Heart right ventricle (tissue), 16 donors: ENCODE data around the gene ST6GALNAC3. TPM values are rescaled to one million over a fixed set of nuclear protein-coding genes. Genes with fewer than 3 reads are reported as not detected.

ENCODE experiments used
- ATAC-seq, 8 donors: fragments of 200-7000 bp; cut with Tn5 transposase; one replicate each; pipeline ENCODE4 v1.9.1; 2020; ENCODE audit warnings: mild to moderate bottlenecking in 8 of 8, moderate library complexity in 8 of 8, moderate number of reproducible peaks in 1 of 8
- DNase-seq, 2 donors: peaks; one replicate each; pipeline ENCODE4 v3.0.0-alpha.2; 2020
- H3K27ac ChIP-seq, 10 donors: fragments of 200-600 bp; sonication (generic) in 2 of 10; one replicate each; pipeline versions ENCODE4 v1.5.0 to v1.8.0; 2020 to 2022; ENCODE audit warnings: mild to moderate bottlenecking in 3 of 10
- H3K27me3 ChIP-seq, 7 donors: fragments of 200-600 bp; one replicate each; pipeline ENCODE4 v1.8.0; 2021 to 2022; ENCODE audit warnings: mild to moderate bottlenecking in 2 of 7
- H3K36me3 ChIP-seq, 9 donors: fragments of 200-600 bp; sonication (generic) in 1 of 9; one replicate each; pipeline versions ENCODE4 v1.5.0 to v1.8.0; 2020 to 2022; ENCODE audit warnings: mild to moderate bottlenecking in 2 of 9
- H3K4me1 ChIP-seq, 9 donors: fragments of 200-600 bp; sonication (generic) in 1 of 9; one replicate each; pipeline versions ENCODE4 v1.5.0 to v1.8.0; 2020 to 2022; ENCODE audit warnings: mild to moderate bottlenecking in 4 of 9
- H3K4me3 ChIP-seq, 10 donors: fragments of 200-600 bp; sonication (generic) in 2 of 10; one replicate each; pipeline versions ENCODE4 v1.5.0 to v1.8.0; 2020 to 2022; ENCODE audit warnings: mild to moderate bottlenecking in 7 of 10, moderate library complexity in 2 of 10
- H3K9me3 ChIP-seq, 11 donors: fragments of 200-600 bp in 10 of 11; sonication (generic) in 2 of 11; one replicate each; pipeline versions ENCODE4 v1.5.0 to v1.8.0; 2013 to 2022; ENCODE audit warnings: mild to moderate bottlenecking in 2 of 11, control low read depth in 1 of 11, moderate library complexity in 1 of 11
- WGBS, 2 donors: extraction: QIAGEN DNeasy Blood & Tissue Kit; methylation state at CpG; one replicate each; pipeline ENCODE4 v1.1.7; 2013; ENCODE audit warnings: inconsistent platforms in 1 of 2; 5-methylcytosine and 5-hydroxymethylcytosine counted together
- intact Hi-C, 10 donors: fragments of 100-400 bp; cut with DNase I; formaldehyde crosslinking; loops; one replicate each; pipeline versions ENCODE4 v1.11.1 to v1.14.2; 2022
- polyA plus RNA-seq, 2 donors: library from polyadenylated mRNA; stranded (reverse); fragments of 200-250 nt; gene quantifications; one replicate each; pipeline ENCODE4 v1.2.3, GENCODE V29; 2013
- total RNA-seq, 10 donors: library from RNA; stranded (reverse); fragmentation: NEBNext Ultra II Directional in 3 of 10; extraction: Animal tissue kit (Norgen Biotek cat#: 25700) in 3 of 10; gene quantifications; one replicate each; pipeline versions ENCODE4 v1.2.1 to v1.2.4, GENCODE V29; 2021 to 2023
- TF ChIP-seq, protein P1 (sequence below), 9 donors: fragments of 200-600 bp; sonication (generic) in 2 of 9; IDR thresholded peaks; one replicate each; pipeline versions ENCODE4 v1.5.0 to v1.8.0; 2021 to 2022; ENCODE audit warnings: antibody characterized with exemption in 9 of 9, mild to moderate bottlenecking in 5 of 9, moderate library complexity in 1 of 9
- donor health status: Arrhythmogenic right ventricular cardiomyopathy.
- donor health status: ischemic (EF 13 %, LVEDD 7.1; RV severe dilation, severe dysfunction).
- donor health status: healthy with polysubstance abuse.
- donor health status: DM: no; HTN: yes; CAD: no.
- donor health status: DM: no; HTN: no; CAD: no.
- donor health status: ischemic (EF 25% LVEDD 6.9; RV normal size, moderate dysfunction).
- donor health status: ischemic (EF 25% LVEDD 5.7; RV mildly dilated, moderate dysfunction).
- donor health status: healthy.
- donor health status: DM: yes; HTN: yes; CAD: no.
- donor health status: Ischemic cardiomyopathy.
- donor health status: ischemic (EF 35%, LVEDD 5.7; RV mildly dilated, moderate dysfunction).
- donor health status: nonischemic (EF 11% LVEDD 7.7; RV severe dilation, severe dysfunction).
- donor health status: DM: yes; HTN: yes; CAD: no.
- donor health status: PGD.
- donor health status: ischemic (EF 29% LVEDD 5.4; RV normal size, mild dysfunction).
- donor health status: nonischemic (EF 23%, LVEDD 6.1; RV moderate dilation, normal function).

Gene ST6GALNAC3
- total and polyA plus RNA-seq, 12 donors, result 2.8 to 10.3 (median 4.8) TPM

DNA sequence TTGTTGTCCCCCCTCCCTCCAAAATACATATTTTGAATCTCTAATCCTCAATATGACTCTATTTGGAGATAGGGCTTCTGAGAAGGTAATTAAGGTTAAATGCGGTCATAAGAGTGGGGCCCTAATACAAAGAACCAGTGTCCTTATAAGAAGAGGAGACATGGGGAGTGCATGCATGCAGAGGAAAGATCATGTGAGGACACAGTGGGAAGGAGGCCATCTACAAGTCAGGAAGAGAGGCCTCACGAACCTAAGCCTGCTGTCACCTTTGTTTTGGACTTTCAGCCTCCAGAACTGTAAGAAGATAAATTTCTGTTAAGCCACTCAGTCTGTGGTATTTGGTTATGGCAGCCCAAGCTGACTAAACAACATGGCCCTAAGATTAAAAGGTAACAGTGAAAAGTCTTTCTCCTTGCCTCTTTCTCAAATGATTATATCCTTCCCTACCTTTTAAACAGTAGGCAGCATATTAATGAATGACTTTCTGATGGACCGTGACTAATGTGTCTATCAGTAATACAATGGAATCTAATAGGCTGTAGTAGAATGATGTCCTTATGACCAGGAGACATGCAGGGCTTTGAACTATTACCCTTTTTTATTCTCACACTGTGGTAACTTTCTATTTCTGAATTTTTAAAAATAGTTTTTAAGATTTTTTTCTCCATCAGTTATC lies 40.6 kb upstream of the ST6GALNAC3 start:
- TF ChIP-seq, protein P1, sequence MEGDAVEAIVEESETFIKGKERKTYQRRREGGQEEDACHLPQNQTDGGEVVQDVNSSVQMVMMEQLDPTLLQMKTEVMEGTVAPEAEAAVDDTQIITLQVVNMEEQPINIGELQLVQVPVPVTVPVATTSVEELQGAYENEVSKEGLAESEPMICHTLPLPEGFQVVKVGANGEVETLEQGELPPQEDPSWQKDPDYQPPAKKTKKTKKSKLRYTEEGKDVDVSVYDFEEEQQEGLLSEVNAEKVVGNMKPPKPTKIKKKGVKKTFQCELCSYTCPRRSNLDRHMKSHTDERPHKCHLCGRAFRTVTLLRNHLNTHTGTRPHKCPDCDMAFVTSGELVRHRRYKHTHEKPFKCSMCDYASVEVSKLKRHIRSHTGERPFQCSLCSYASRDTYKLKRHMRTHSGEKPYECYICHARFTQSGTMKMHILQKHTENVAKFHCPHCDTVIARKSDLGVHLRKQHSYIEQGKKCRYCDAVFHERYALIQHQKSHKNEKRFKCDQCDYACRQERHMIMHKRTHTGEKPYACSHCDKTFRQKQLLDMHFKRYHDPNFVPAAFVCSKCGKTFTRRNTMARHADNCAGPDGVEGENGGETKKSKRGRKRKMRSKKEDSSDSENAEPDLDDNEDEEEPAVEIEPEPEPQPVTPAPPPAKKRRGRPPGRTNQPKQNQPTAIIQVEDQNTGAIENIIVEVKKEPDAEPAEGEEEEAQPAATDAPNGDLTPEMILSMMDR (IDR thresholded peaks at IDR 0.05), result no peak
- no peaks in the 10 kb centered on the region for H3K4me1 ChIP-seq
- no peaks in the 10 kb centered on the region for H3K27me3 ChIP-seq
- no peak for ATAC-seq
- no peak for DNase-seq
- intact Hi-C loops, result no loop called here
- H3K4me3 ChIP-seq, result no peak overlapping the region
- 88 to 93% methylated on average over 3 of the region's 3 CpGs for WGBS, 2 donors
- peaks cover 0 to 4% (median 0%) of the 10 kb centered on the region in 11 donors for H3K9me3 ChIP-seq
- H3K27ac ChIP-seq, result no peak overlapping the region
- no peaks in the 10 kb centered on the region for H3K36me3 ChIP-seq

DNA sequence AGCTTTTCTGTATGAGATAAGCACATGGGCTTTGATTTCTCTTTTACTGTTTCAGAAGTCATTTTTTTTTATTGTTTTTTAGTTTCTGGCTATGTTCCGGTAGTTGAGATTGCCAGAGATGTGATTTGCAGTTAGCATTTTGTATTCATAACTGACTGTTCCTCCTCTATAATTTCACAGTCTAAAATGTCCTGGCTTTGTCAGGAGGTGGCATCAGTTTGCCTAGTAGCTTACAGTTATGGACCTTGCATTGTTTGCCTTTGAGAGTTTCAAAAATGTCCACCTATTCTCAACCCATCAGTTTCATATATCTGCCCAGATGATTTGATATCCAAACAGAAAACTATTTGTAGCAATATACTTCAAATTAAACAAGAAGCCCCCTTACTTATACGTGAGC lies 39.5 kb upstream of the ST6GALNAC3 start:
- Histone ChIP-seq H3K36me3 (no peaks in the 10 kb centered on the region), H3K9me3 (peaks cover 0 to 4% (median 0%) of the 10 kb centered on the region in 11 donors), H3K27ac (no peak overlapping the region), H3K4me3 (no peak overlapping the region), H3K4me1 (no peaks in the 10 kb centered on the region), H3K27me3 (no peaks in the 10 kb centered on the region)
- no peak for ATAC-seq
- DNase-seq, result no peak
- 59 to 67% methylated on average over 2 of the region's 2 CpGs for WGBS, 2 donors
- intact Hi-C loops, result loop anchor here in 1 of 10 donors (5.0 kb wide), 1 partner anchor 117 kb away; no protein-coding TSS in a partner anchor
- TF ChIP-seq, protein P1 (IDR thresholded peaks at IDR 0.05), result peak in 8 of 9 donors; percentile 11 to 60 (median 35)

DNA sequence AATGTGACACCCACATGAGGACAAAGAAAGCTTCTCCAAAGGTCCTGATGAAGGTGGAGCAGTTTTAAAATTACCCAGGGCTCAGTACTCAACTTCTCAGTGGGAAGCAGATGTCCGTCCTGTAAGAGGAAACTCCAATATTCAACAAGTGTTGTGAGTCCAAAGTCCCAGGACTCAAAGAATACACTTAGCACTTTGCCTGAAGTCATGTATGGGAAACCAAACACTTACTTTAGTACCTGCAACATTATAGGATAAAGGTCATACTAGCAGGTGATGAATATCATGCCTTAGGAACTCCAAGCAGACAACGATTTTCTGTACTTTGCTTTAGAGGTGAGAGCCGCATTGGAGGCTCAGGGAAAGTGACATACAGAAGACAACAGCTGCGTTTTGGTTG lies 37.2 kb upstream of the ST6GALNAC3 start:
- Histone ChIP-seq H3K27me3 (peaks cover 0 to 9% (median 0%) of the 10 kb centered on the region in 7 donors), H3K9me3 (peaks cover 0 to 4% (median 0%) of the 10 kb centered on the region in 11 donors), H3K36me3 (no peaks in the 10 kb centered on the region), H3K4me3 (no peak overlapping the region), H3K27ac (no peak overlapping the region), H3K4me1 (no peaks in the 10 kb centered on the region)
- DNase-seq, result no peak
- intact Hi-C loops, result loop anchor here in 1 of 10 donors (5.0 kb wide), 1 partner anchor 115 kb away; no protein-coding TSS in a partner anchor
- no peak for ATAC-seq
- TF ChIP-seq, protein P1 (IDR thresholded peaks at IDR 0.05), result no peak
- 65 to 67% methylated on average over 4 of the region's 4 CpGs for WGBS, 2 donors

DNA sequence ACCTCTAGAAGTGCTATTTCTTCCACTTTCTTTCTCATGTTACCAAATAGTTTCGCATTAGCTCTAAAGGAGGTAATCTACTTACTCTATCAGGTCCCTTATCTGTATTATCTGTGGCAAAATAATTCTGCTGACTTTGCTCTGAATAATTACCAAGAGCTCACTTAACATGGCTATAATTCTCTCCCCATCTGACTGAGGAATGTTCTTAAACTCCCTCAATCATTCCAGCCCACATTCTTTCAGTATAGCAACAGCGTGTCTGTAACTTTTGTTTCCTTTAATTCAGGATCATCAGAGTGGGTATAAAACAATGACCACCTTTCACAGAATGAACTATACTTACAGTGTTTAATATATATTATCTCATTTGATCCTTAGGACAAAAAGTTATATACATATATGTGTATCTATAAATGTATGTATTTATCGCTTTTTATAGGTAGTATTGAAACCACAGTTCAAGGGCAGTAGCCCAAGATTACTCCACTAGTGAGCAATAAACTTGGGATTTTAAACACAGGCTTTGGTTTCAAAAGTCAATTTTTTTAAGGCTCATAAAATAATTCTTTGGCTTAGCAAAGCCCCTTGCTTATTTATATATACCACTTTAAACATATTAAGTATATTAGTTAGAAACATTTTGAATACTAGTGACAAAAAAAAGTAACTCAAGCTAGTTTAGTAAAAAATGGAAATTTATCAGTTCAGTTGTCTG lies 36.1 kb upstream of the ST6GALNAC3 start:
- ATAC-seq (no peak), DNase-seq (no peak)
- Histone ChIP-seq H3K4me3 (no peak overlapping the region), H3K36me3 (no peaks in the 10 kb centered on the region), H3K27me3 (peaks cover 0 to 19% (median 0%) of the 10 kb centered on the region in 7 donors), H3K9me3 (peaks cover 0 to 4% (median 0%) of the 10 kb centered on the region in 11 donors), H3K4me1 (no peaks in the 10 kb centered on the region), H3K27ac (no peak overlapping the region)
- 75 to 84% methylated on average over 3 of the region's 3 CpGs for WGBS, 2 donors
- intact Hi-C loops, result loop anchor here in 1 of 10 donors (5.0 kb wide), 1 partner anchor 114 kb away; no protein-coding TSS in a partner anchor
- TF ChIP-seq, protein P1 (IDR thresholded peaks at IDR 0.05), result no peak
